Esophagus muscularis mucosa (tissue), 3 donors: ENCODE data around the gene CCT7.

Experiments used
- CTCF ChIP-seq, 3 experiments: fragments of 200-600 bp in 2 of 3; fragments of 450-650 bp in 1 of 3; sonication (generic) in 2 of 3; IDR thresholded peaks; one replicate each; pipeline ENCODE4 v1.5.1; 2017 to 2019; ENCODE audit warnings: antibody characterized with exemption in 3 of 3, mild to moderate bottlenecking in 2 of 3, moderate library complexity in 1 of 3
- POLR2A ChIP-seq: fragments of 450-650 bp; IDR thresholded peaks from one replicate; pipeline ENCODE4 v1.6.1; 2017; ENCODE audit warnings: antibody characterized with exemption, moderate library complexity, mild to moderate bottlenecking, low read depth
- POLR2AphosphoS5 ChIP-seq, 2 donors: sonication (generic); formaldehyde crosslinking; IDR thresholded peaks; one replicate each; pipeline ENCODE4 v1.6.1; 2017; ENCODE audit warnings: antibody characterized with exemption in 2 of 2

GRCh38 chr2:73237168-73237567, 3.1 kb downstream of the CCT7 start:
- no peak for TF ChIP-seq POLR2AphosphoS5 (IDR thresholded peaks at IDR 0.05)
- TF ChIP-seq CTCF (IDR thresholded peaks at IDR 0.05), result no peak
- no peak for TF ChIP-seq POLR2A
